Epithelial cell of proximal tubule (primary cell): ENCODE data around the gene LSM12. TPM values are rescaled to one million over a fixed set of nuclear protein-coding genes. Genes with fewer than 3 reads are reported as not detected.
"Not testable (repeated sequence)": the region's sequence is repeated elsewhere in the genome, so short reads cannot be mapped to it uniquely, and the experiment has no call there.

Experiments used
- DNase-seq: peaks from one replicate; pipeline ENCODE4 v3.0.0-alpha.2; 2011; ENCODE audit warnings: low read depth
- H3K4me3 ChIP-seq: 2 replicates; pipeline ENCODE4 v1.5.1; 2011; ENCODE audit warnings: low read depth, mild to moderate bottlenecking, low read length
- total RNA-seq: library from RNA; depleted of rRNA; stranded (reverse); fragments of >200 nt; gene quantifications from 2 replicates; pipeline ENCODE4 v1.2.3, GENCODE V29; 2015
- TF ChIP-seq, protein P1 (sequence below): conservative IDR thresholded peaks from 2 replicates; pipeline ENCODE4 v1.5.1; 2012; ENCODE audit warnings: low read depth, mild to moderate bottlenecking, low read length

LSM12 gene
- total RNA-seq, 1 donor from 2014 or later = 58.5 TPM

DNA sequence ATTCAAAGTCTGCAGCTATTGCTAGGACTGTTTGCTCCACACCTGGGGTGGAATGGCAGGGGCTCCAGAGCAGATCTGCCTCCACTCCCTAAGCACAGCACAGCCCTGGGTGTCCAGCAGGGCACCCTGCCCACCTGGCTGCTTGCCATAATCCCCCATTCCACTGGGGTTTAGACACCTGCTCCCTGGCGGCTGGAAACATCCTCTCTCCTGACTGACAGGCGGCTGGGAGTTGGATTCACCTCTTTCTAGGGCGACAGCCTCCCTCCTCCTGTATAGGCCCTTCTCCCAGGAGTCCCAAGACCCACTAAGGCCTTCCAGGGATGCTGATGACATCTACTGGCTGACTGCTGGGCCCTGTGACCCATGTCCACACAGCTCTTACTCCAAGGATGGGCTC, 39.0 kb upstream of the LSM12 start:
- TF ChIP-seq, protein P1, sequence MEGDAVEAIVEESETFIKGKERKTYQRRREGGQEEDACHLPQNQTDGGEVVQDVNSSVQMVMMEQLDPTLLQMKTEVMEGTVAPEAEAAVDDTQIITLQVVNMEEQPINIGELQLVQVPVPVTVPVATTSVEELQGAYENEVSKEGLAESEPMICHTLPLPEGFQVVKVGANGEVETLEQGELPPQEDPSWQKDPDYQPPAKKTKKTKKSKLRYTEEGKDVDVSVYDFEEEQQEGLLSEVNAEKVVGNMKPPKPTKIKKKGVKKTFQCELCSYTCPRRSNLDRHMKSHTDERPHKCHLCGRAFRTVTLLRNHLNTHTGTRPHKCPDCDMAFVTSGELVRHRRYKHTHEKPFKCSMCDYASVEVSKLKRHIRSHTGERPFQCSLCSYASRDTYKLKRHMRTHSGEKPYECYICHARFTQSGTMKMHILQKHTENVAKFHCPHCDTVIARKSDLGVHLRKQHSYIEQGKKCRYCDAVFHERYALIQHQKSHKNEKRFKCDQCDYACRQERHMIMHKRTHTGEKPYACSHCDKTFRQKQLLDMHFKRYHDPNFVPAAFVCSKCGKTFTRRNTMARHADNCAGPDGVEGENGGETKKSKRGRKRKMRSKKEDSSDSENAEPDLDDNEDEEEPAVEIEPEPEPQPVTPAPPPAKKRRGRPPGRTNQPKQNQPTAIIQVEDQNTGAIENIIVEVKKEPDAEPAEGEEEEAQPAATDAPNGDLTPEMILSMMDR = no peak
- no peak for DNase-seq

DNA sequence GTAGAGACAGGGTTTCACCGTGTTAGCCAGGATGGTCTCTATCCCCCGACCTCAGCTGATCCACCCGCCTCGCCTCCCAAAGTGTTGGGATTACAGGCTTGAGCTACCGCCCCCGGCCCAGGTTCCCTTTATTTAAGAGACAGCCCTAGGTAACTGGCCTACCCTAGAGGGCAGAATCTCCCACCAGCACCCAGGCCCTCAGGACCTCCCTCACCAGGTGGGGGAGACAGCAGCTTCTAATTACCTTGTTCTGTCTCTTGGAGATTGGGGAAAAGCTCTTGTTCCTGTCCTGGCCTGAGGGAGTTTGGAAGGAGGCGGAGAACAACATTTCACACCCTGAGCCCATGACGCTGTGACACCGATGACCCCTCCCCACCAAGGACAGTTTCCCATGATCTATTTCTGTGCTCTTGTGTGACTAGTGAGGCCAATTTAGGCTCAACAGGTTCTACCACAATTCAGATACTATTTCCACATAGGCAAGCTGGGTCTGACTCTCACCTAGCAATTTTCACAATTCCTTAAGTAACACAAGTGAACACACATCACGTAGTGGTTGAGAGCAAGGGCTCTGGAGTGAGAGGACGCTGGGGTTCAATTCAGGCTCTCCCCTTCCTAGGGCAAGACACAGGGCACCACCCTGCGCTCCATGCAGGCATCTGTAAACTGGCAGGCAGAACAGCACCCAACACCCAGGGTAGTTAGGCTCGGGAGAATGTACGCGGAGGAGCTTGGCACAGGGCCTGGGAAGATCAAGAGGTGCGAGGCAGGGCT, 36.6 kb upstream of the LSM12 start:
- no peak for DNase-seq
- TF ChIP-seq, protein P1 = no peak
- no peak overlapping the region for H3K4me3 ChIP-seq

More for the DNA sequence above, 39.0 kb upstream of the LSM12 start:
- no peak overlapping the region for H3K4me3 ChIP-seq

DNA sequence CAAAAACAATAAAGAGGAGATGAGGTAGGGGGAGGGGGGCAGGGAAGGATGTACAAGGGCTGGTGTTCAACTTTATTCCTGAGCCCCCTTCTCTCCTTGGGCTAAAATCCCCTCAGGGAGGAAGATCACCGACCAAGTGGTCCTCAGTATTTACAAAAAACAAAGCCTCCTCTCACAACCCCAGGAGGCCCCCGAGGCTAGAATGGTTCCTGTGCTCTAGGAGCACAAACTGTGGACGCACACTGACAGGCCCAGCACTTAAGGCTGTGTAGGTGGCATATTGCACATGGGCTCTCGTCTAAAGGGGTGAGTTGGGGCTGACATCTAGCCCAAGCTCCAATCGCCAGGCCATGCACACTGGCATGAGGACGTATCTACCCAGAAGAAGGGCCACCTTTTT, 35.4 kb upstream of the LSM12 start:
- DNase-seq, H3K4me3 ChIP-seq: not testable (repeated sequence)

GRCh38 chr17:44097110-44097958, 30.9 kb upstream of the LSM12 start:
- no peak overlapping the region for H3K4me3 ChIP-seq
- TF ChIP-seq, protein P1 = no peak
- no peak for DNase-seq

- no peak overlapping the region for H3K4me3 ChIP-seq
- DNase-seq = no peak
- TF ChIP-seq, protein P1 = no peak
These were observed 29.4 kb upstream of the LSM12 start for GRCh38 chr17:44095647-44096496.

DNA sequence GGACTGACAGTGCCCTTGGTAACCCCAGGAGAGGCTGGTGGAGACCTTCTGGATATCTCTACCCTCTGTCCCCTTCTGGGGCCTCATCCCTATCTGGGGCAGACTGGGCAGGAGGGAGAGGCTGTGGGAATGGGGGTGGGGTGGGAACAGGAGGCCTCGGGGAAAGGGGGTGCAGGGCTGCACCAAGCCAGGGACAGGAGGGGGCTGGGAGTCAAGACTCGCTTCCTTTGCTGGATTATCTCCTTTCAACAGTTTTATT, 28.8 kb upstream of the LSM12 start:
- H3K4me3 ChIP-seq = no peak overlapping the region
- DNase-seq = no peak
- TF ChIP-seq, protein P1 = no peak

- no peak overlapping the region for H3K4me3 ChIP-seq
- TF ChIP-seq, protein P1 = no peak
- no peak for DNase-seq
These were observed 28.4 kb upstream of the LSM12 start for GRCh38 chr17:44094701-44095387.
